WTC11 (cell line): ENCODE data around the gene CNTNAP2.

ENCODE experiments used
- ATF2 ChIP-seq: sonication (generic); formaldehyde crosslinking; IDR thresholded peaks from 2 replicates; pipeline ENCODE4 v1.8.1; 2022; ENCODE audit warnings: low read depth, missing genetic modification reagents, borderline replicate concordance
- CTCF ChIP-seq: fragments of 200-600 bp; IDR thresholded peaks from 2 replicates; pipeline ENCODE4 v1.8.0; 2022; ENCODE audit warnings: antibody characterized with exemption
- E2F1 ChIP-seq: sonication (generic); formaldehyde crosslinking; IDR thresholded peaks from 2 replicates; pipeline ENCODE4 v1.8.0; 2022; ENCODE audit warnings: mild to moderate bottlenecking, missing genetic modification reagents
- ELF4 ChIP-seq: sonication (generic); formaldehyde crosslinking; IDR thresholded peaks from 2 replicates; pipeline ENCODE4 v1.8.1; 2022; ENCODE audit warnings: low read depth, mild to moderate bottlenecking, moderate library complexity, missing genetic modification reagents
- FOXP4 ChIP-seq: sonication (generic); formaldehyde crosslinking; IDR thresholded peaks from 2 replicates; pipeline ENCODE4 v1.8.0; 2022; ENCODE audit warnings: mild to moderate bottlenecking, missing genetic modification reagents
- NR2C2 ChIP-seq: sonication (generic); formaldehyde crosslinking; IDR thresholded peaks from 2 replicates; pipeline ENCODE4 v1.8.0; 2022; ENCODE audit warnings: mild to moderate bottlenecking, missing genetic modification reagents
- SP1 ChIP-seq: sonication (generic); formaldehyde crosslinking; conservative IDR thresholded peaks from 2 replicates; pipeline ENCODE4 v1.8.1; 2022; ENCODE audit warnings: missing genetic modification reagents
- ZNF423 ChIP-seq: fragments of 250-450 bp; sonication (Bioruptor Pico); IDR thresholded peaks from 2 replicates; pipeline ENCODE4 v2.1.2; 2022; ENCODE audit warnings: mild to moderate bottlenecking, moderate library complexity

GRCh38 chr7:146654048-146654447 lies 537.4 kb downstream of the CNTNAP2 start:
- TF ChIP-seq SP1 (CRISPR knock-in tag) (no peak), CTCF (no peak), ATF2 (CRISPR knock-in tag) (no peak), ZNF423 (CRISPR knock-in tag) (no peak), FOXP4 (no peak), NR2C2 (no peak), E2F1 (CRISPR knock-in tag) (no peak), ELF4 (CRISPR knock-in tag) (no peak)
